Measurements from ENCODE around the gene GPALPP1.

Gene GPALPP1

GRCh38 chr13:45040173-45040572 is 50.8 kb downstream of the GPALPP1 start:
- TF ChIP-seq TAF1 (IDR thresholded peaks at IDR 0.05; ENCODE audit: borderline replicate concordance, insufficient read depth, low read length) (no peak), SIN3A (IDR thresholded peaks at IDR 0.05; ENCODE audit: borderline replicate concordance, insufficient read depth, low read length) (no peak), POLR2AphosphoS5 (IDR thresholded peaks at IDR 0.05; ENCODE audit: low read depth, low read length) (no peak), FOXP2 (optimal IDR thresholded peaks at IDR 0.05; ENCODE audit: borderline replicate concordance, extremely low read depth, extremely low read length, insufficient read depth) (no peak), REST (IDR thresholded peaks at IDR 0.05; ENCODE audit: insufficient read depth in 1 of 2, low read depth in 2 of 2, low read length in 2 of 2) (no peak)

GRCh38 chr13:45040622-45041021 is 51.3 kb downstream of the GPALPP1 start:
- TF ChIP-seq TAF1 (IDR thresholded peaks at IDR 0.05; ENCODE audit: borderline replicate concordance, insufficient read depth, low read length), result no peak
- TF ChIP-seq REST (IDR thresholded peaks at IDR 0.05; ENCODE audit: insufficient read depth in 1 of 2, low read depth in 2 of 2, low read length in 2 of 2), result no peak
- TF ChIP-seq POLR2AphosphoS5 (IDR thresholded peaks at IDR 0.05; ENCODE audit: low read depth, low read length), result no peak
- TF ChIP-seq SIN3A (IDR thresholded peaks at IDR 0.05; ENCODE audit: borderline replicate concordance, insufficient read depth, low read length), result no peak
- TF ChIP-seq FOXP2 (optimal IDR thresholded peaks at IDR 0.05; ENCODE audit: borderline replicate concordance, extremely low read depth, extremely low read length, insufficient read depth), result no peak

GRCh38 chr13:45042539-45042938 is 53.2 kb downstream of the GPALPP1 start:
- TF ChIP-seq POLR2AphosphoS5 (IDR thresholded peaks at IDR 0.05; ENCODE audit: low read depth, low read length) (no peak), FOXP2 (optimal IDR thresholded peaks at IDR 0.05; ENCODE audit: borderline replicate concordance, extremely low read depth, extremely low read length, insufficient read depth) (no peak), TAF1 (IDR thresholded peaks at IDR 0.05; ENCODE audit: borderline replicate concordance, insufficient read depth, low read length) (no peak), REST (IDR thresholded peaks at IDR 0.05; ENCODE audit: insufficient read depth in 1 of 2, low read depth in 2 of 2, low read length in 2 of 2) (no peak), SIN3A (IDR thresholded peaks at IDR 0.05; ENCODE audit: borderline replicate concordance, insufficient read depth, low read length) (no peak)

GRCh38 chr13:45046445-45046844 is 57.1 kb downstream of the GPALPP1 start:
- no peak for TF ChIP-seq FOXP2 (optimal IDR thresholded peaks at IDR 0.05; ENCODE audit: borderline replicate concordance, extremely low read depth, extremely low read length, insufficient read depth)
- TF ChIP-seq SIN3A (IDR thresholded peaks at IDR 0.05; ENCODE audit: borderline replicate concordance, insufficient read depth, low read length), result no peak
- no peak for TF ChIP-seq POLR2AphosphoS5 (IDR thresholded peaks at IDR 0.05; ENCODE audit: low read depth, low read length)
- TF ChIP-seq REST (IDR thresholded peaks at IDR 0.05; ENCODE audit: insufficient read depth in 1 of 2, low read depth in 2 of 2, low read length in 2 of 2), result no peak
- TF ChIP-seq TAF1 (IDR thresholded peaks at IDR 0.05; ENCODE audit: borderline replicate concordance, insufficient read depth, low read length), result no peak
